Activated CD4-positive, alpha-beta T cell treated with anti-CD3 and anti-CD28 coated beads, Interleukin-2, amount 50 U/mL, for 16 hours (primary cell): ENCODE data around the gene PHLPP2.

ENCODE experiments used
- DNase-seq: peaks from one replicate; pipeline ENCODE4 v3.0.0-alpha.2; 2020

Gene PHLPP2

DNA sequence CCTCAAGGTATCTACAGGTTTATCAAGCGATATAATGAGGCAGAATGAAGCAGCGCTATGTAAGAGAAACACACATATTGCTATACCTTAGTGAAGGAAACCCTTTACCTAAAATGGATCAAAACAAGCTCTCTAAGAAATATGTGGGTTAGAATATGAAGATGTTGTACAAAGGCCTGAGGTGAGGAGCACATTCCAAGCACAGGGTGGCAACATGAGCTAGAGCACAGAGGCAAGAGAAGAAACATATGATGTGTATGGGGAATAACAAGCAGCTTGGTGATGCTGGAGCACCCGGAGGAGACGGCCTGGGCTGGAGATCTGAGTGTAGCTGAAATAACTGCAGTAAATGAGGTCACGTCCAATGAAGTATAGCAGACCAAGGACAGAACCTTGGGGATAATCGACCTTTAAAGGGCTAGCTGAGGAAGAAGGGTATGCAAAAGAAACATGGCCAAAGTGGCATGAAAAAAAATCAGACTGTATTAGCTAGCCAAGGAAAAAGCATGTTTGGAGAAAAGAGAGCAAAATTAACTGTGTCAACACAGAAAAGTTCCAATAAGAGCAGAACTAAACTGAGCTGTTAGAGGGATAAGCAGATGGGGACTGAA lies 54.5 kb downstream of the PHLPP2 start:
- no peak for DNase-seq

DNA sequence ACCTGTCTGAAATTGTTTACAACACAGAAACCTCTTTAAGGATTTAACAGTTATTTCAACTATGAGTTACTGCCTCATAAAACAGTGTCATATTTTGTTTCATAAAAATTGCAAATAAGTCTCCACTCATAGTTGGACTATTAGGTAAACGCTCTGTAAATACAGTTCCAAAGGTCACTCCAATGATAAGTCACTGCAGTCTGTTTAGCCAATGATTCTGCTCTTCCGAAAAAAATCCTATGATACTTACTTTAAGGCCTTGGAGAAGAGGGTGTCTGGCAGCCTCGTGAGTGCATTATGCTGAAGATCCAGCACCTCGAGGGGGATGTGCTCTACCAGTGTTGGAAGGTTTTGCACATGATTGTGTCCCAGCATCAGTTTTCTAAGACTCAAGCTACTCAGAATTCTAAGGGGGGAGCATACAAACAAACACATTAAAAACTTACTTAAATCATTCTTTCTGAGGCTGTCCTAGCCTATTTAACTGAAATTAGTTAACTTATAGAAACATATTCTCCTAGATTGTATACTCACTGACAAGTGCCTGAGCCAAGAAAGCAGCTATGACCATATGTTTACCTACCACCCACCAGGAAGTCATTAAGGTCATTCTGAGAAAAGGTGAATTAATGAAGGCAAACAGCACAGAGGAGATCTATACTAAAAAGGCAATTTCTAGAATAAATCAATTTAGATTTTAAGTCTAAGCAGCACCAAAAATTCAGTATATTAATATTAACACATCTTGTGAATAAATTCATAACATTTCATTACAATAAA lies 57.4 kb downstream of the PHLPP2 start:
- no peak for DNase-seq

DNA sequence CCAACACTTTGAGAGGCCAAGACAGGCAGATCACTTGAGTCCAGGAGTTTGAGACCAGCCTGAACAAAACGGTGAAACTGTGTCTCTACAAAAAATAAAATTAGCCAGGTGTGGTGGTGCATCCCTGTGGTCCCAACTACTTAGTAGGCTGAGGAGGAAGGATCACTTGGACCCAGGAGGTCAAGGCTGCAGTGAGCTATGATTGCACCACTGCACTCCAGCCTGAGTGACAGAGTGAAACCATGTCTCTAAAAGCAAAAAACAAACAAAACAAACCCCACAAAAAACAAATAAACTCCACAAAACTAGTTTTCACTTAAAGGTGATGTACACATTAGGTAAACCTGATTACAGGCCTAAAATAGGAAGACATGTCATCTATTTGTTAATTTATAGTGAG lies 58.2 kb downstream of the PHLPP2 start:
- no peak for DNase-seq

DNA sequence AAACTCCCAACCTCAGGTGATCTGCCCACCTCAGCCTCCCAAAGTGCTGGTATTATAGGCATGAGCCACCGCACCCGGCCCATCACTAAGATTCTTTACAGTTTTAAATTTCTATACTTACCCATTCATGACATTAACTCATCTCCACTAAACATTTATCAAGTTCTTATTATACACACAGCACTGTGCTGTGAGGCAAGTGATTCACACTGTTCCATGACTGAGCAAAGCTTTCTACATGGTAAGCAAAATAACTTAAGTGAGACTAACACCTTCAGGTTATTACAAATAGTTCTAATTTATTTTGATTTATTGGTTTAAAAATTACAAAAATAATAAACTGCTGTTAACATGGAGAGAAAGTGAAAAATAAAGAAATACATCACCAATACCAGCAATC lies 65.0 kb downstream of the PHLPP2 start:
- DNase-seq = no peak

DNA sequence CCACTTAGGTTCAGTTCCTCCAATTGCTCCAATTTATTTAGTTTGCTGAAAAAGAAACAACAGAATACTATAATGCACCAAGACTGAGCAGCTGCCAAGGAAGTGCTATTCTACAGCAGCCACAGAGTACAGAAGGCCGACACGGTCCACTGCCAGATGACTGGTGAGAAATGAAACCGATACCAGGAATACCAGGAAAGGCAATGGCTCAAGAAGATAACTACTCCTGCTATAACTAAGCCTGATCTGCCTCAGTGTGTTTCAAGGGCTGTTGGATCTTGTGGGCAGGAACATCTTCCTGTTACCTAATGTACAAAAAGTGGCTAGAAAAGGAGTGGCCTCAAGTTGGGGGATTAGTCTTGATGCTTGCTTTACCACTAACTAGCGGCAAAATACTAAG lies 65.7 kb downstream of the PHLPP2 start:
- DNase-seq = no peak

DNA sequence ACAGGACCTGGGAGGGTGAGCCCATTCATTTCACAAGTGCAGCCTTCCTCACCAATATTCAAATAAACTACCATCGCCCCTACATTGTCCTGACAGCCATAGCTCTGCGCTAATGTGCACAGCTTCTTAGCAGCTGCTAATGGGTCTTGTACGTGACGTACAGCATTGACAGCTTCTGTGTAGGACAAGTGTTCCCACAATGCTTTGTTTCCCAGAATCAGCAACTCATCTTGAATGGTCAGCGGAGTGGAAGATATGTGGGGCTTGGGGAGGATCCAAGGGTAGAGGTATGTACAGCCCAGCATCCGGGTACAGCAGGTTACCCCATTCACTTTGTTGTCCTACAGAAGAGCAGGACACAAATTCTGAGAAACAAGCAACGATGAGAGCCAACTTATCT lies 74.8 kb downstream of the PHLPP2 start:
- DNase-seq = no peak

DNA sequence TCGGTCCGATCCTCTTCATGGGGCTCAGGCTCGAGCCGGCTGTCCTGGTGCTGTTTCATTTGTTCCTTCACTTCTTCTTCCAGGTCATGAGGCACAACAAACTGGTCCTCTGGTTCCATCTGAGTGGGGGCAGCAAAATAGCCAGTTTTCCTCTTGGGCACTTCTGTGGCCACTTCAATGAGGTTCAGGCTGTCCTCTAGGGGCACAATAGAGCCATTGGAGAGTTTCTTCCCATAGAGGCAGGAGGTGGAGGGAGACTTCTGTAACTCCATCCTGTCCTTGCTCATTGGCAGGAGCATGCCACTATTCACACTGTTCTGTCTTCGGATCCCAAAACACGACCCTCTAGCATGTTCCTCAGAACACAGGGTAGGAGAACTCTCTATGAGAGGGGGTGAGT lies 75.6 kb downstream of the PHLPP2 start:
- DNase-seq = no peak

DNA sequence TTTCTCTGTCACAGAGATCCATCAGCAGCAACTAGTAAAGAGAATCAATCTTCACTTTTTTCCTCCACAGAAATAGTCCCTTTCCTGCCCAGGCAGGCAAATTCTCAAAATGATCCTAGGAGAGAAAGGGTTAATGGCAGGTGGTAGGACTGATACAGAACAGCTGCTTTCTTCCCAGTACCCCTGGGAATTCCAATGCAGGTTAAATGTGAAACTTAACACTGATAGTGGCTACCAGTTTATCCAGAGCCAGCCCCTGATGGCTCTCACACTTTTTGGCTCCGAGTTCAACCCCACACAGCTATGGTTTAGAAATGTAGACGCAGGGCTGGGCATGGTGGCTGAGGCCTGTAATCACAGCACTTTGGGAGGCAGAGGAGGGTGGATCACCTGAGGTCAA lies 76.3 kb downstream of the PHLPP2 start:
- DNase-seq = no peak

DNA sequence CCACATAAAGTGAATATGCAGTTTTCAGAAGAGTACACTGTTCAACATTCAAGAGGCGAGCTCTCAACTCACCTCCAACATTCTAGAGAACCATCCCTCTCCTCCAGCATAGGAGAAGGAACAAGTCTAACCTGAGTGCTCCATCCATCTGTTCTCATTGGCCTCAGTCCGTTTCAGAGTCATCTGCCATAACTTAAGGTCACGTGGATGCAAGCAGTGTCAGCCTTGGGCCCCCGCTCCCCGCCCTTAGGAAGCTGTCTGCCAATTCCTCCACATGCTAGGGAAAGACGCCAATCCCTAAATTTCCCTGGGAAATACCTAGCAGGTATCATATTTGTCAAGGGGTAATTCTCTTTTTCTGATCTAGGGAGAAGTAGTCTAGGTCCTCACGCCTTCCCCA lies 77.1 kb downstream of the PHLPP2 start:
- DNase-seq = no peak

DNA sequence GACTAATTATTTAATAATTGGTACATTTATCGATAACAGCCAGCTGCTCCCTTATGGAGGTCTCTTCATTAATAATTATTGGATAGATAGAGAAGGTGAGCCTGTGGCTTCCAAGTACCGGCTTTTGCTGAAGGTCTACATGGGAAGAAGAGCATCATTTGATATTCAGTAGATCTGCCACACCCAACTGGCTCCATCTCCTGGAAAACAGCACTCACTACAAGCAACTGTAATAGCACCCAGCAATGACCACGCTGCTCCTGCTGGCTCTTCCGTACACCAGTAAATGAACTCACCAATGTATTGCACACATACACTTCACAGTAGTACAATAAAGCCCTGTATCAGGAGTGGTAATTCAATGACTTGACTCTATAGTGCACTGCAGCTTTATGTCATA lies 79.1 kb downstream of the PHLPP2 start:
- DNase-seq = peak; percentile 20

DNA sequence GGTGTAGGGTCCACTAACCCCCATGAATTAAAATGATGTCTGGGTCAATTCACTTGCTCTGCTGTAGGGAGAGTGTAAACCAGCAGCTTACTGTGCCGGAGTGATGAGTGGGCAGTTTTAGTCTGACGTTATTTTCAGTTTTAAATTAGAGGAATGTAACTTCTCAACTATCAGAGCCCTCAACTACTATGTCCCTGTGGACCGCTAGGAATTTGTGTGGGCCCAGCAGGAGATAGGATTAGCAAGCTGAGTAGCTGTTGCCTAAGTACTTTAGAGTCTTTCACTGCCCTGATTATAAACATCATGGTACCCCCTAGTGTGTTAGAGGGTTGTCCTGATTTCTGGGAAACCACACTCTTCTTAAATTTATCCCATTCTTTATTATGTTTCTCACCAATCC lies 87.1 kb downstream of the PHLPP2 start:
- no peak for DNase-seq

DNA sequence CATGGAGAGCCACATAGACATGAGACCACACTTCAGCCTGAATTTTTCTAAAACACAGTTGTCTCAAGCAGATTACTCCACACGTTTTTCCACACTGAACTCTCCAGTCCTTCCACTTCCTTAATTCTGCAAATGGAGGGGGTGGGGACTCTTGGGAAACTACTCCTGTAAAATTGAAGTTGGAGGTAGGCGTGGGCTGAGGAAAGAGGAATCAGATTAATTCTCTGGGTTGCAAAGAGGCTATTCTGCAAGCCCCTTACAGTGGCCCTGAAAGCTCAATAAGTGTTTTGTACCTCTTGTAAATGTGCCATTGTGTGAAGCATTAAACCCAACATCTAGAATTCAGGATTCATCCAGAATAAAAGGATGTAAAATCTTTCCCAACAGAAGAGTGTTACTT lies 88.9 kb downstream of the PHLPP2 start:
- DNase-seq = no peak

DNA sequence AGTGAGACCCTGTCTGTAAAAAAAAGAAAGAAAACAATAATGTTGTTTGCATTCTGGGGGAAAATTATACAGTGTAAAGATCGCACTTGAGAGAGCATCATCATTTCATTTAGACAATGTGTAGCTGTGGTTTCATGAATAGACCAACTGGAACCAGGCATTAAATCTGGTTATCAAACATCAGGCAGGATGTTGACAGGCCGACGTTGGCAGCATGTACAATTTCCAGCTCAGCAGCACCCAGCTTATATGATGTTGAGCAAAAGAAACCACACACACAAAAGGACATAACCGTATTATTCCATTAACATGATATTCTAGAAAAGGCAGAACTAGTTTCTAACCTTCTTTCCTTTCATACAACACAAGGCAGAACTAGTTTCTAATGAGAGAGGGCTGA lies 92.7 kb downstream of the PHLPP2 start:
- no peak for DNase-seq

DNA sequence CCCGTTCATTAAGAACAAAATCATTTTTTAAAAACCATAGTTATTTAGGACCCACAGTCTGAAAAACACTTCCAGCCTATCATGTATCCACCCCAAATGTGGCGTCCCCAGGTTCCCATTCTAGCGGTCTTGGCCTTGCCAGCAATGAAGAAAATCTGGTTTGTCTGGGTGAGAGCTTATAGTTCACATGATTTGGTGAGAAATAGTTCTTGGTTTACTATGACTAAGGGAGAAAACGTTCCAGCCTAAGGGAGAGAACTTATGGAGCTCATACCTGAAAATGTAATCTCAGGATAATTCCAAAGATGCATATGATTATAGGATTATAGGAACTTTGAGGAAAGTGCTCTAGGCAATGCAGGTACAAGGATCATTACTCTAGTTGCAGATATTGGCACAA lies 93.7 kb downstream of the PHLPP2 start:
- no peak for DNase-seq

DNA sequence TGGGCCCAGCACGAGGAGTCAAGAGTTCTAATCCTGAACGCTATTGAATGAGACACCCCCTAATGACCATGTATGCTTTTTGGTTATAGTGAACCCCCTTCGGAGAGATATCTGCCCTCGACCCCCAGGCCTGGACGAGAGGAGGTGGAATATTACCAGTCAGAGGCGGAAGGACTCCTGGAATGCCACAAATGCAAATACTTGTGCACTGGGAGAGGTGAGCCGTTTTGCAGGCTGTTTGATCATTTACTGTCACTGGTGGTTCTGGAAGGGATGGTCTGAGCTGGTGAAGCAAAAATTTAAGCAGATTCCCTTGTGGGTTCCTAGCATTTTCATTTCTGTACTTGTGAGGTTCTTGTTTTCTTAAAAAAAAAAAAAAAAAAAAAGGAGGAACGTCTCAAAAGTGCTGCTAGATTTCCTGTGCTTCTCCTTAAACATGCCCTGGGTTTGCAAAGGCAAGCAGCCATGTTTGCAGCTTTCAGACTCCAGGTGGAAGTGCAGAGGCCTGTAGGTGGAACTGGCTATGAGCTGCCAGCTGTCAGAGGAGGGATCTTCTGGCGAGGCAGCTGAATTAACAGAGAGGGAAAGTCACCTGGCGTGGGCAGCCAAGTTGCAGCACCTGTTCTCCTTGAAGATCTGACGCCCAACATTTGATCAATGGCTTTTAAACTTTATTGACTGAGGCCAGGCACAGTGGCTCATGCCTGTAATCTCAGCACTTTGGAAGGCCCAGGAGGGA lies 95.1 kb downstream of the PHLPP2 start:
- no peak for DNase-seq

DNA sequence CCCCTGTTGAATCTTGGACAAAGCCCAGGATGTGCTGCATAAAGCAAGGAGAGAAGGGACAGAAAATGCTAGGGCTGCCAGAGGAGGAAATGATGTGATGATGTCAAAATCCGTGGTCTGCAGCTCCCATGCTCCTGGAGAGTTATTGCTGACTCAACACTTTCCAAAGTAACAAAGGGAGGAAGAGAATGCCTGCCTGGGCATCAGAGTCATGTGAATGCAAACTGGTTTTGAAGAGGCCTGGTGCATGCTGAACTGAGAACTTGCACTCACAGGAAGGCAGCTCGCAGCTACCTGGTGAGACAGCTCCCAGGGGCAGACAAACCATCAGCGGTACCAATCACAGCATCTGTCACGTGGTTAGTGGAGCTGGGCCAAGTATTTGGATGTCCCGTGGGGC lies 95.7 kb downstream of the PHLPP2 start:
- DNase-seq = no peak

DNA sequence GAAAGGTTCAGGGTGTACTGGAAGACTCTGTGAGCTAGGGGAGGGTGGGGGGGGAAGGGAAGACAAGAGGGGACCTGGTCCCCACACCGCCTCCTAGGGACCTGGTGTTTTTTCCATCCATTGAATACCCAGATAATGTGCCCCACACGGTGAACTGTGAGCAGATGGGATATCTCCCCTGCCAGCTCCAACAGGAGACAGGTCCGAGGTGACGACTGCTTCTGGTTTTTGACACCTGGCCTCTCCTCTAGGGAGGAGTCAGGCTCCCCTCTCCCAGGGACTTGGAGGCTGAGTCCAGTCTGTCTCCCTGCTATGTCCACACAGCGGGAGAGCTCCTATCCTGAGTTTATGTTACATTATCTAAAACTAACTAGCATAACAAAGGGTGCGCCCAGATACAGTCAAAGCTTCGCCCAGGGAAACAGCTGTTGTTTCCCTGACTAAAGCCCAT lies 96.7 kb downstream of the PHLPP2 start:
- no peak for DNase-seq

DNA sequence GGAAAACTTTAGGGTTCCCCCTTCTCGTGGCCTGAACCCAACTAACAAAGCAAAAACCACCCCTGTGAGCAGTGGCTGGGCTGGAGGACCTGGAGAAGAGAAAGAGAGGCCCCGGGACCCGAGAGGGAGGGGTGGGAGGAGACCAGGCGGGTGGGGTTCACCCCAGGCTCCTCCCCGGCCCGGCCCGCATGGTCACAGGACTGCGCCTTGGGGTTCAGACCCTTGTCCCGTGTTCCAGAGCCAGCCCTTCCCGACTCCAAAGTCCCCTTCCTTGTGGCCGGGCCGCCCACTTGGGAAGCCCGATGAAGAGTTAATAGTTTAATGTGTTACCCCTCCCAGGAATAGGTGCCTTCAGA lies 97.7 kb downstream of the PHLPP2 start:
- DNase-seq = no peak

DNA sequence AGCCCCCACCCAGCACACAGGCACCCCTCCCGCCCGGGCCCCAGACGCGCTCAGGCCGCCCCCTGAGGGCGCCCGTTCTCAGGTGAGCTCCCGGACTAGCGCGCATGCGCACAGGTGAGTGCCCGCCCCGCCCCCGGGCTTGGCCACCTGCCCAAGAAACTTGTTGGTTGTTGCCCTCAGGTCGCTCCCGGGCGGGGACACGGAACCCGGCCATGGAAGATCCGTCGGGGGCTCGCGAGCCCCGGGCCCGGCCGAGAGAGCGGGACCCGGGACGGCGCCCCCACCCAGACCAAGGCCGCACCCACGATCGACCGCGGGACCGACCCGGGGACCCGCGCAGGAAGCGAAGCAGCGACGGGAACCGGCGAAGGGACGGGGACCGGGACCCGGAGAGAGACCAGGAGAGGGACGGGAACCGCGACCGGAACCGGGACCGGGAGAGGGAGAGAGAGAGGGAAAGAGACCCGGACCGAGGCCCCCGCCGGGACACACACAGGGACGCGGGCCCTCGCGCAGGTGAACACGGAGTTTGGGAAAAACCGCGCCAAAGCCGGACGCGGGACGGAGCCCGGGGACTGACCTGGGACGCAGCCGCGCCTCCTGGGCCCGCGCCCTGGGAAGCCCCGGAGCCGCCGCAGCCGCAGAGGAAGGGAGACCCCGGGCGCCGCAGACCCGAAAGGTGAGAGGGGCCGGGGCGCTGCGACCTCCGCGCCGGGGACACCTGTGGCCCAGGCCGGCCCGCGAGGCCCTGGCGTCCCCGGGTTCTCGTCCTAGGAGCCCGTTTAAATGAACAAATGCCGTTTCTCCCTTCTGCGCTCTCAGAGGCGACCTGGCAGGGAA lies 98.3 kb downstream of the PHLPP2 start, which contains the start of gene MARVELD3:
MARVELD3 (plus strand) TSS at position 167 of the 840 bp plus-strand sequence; CDS start at position 213, 46 bp downstream.
- no peak for DNase-seq

DNA sequence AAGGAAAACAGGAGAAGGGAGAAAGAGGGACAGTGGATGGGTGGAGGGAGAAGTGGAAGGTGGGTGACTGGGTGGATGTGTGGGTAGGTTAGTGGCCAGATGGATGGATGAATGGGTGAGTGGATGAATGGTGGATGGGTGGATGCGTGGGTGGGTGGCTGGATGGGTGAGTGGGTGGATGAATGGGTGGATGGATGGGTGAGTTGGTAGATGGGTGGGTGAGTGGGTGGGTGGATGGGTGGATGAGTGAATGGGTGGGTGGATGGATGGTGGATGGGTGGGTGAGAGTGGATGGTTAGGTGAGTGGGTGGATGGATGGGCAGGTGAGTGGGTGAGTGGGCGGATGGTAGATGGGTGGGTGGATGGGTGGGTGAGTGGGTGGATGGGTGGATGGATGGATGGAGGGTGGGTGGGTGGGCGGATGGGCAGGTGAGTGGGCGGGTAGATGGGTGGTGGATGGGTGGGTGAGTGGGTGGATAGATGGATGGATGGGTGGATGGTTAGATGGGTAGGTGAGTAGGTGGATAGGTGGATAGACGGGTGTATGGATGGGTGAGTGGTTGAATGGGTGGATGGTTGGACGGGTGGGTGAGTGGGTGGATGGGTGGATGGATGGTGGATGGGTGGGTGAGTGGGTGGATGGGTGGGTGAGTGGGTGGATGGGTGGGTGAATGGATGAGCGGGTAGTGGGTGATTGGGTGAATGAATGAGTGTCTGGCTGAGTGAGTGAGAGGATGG lies 99.2 kb downstream of the PHLPP2 start:
- DNase-seq = no peak

DNA sequence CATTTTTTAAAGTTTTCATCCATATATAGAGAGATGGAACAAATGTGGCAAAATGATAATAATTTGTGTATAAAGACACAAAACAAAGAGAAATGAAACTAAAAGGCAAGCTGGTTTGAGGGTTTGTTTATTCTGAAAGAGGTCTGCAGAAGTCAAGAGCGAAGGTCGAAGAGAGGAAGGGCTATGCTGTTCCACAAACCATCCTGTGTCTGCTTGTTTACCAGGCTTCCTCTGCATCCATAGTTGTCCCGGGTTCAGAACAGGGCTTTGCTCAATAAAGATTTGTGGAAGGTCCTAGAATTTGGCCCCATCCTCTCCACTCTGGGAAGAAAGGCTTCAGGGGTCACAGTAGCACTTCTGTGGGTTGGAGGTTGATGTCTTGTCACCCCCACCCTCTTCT lies 100.9 kb downstream of the PHLPP2 start:
- DNase-seq = no peak

DNA sequence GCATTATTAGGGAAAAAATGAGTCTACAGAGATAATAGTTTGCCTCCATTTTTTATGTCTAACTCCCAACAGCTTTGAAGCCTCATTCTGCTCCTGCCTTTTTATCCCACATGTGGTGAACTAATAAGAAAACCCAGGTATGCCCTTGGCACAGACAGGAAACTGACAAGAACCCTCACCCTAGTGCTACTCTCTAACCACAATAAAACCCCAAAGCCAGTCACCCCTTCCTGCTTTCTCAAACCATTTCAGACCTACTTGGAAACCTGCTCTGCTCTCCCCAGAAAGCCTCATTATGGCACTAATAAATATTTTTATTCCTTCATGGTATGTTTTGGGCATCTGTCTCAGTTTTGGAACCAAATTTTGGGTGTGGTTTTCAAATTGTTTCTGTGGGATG lies 102.4 kb downstream of the PHLPP2 start:
- DNase-seq = peak; percentile 60
